Stimulated activated CD4-positive, alpha-beta T cell treated with anti-CD3 and anti-CD28 coated beads, Interleukin-2, amount 100 ng/mL, for 4 hours (primary cell): ENCODE data around the gene TMPRSS7.

Source experiments
- DNase-seq: peaks from one replicate; pipeline ENCODE4 v3.0.0-alpha.2; 2020; ENCODE audit warnings: low read depth

The TMPRSS7 gene

DNA sequence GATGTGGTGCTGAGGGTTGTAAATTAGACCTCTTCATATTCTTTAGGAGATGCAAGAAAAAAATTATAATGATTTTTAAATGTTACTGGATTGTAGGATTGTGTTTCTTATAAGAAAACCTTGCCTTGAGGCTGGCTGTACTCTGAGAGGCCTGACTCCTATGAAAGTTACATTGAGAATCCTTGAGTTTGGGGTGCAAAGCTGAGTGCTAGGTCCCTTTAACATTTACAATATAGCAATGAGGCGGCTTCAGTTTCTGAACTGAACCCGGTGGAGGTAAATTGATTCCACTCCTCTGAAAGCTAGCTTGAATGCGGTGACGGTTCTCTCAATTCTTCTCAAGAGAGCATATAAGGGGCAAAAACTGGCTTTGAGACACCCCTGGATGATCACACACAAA is at the start of gene TMPRSS7:
TMPRSS7 (plus strand) TSS at position 301 of the 400 bp plus-strand sequence. CDS start 110 bp downstream, outside the sequence.
- no peak for DNase-seq

- no peak for DNase-seq
These were observed 47.7 kb upstream of the TMPRSS7 start for GRCh38 chr3:111986800-111987199.

GRCh38 chr3:111989061-111989678 is 45.4 kb upstream of the TMPRSS7 start:
- no peak for DNase-seq

DNA sequence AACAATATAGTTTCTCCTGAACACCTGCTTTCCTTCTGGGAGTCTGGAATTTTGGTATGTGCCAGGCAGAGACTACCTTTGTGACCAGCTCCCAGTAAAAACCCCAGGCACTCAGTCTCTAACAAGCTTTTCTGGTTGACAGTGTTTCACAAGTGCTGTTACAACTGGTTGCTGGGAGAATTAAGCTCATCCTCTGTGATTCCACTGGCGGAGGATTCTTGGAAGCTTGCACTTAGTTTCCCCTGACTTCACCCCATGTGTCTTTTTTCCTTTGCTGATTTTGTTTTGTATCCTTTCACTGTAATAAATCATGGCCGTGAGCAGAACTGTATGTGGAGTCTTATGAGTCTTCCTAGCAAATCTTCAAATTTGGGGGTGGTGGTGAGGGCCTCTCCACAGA is 41.5 kb upstream of the TMPRSS7 start:
- no peak for DNase-seq

- no peak for DNase-seq
These were observed 35.7 kb upstream of the TMPRSS7 start, which contains the start of gene TAGLN3 for GRCh38 chr3:111998636-111999483. Gene TAGLN3, plus strand, starts transcription at chr3:111998922. Its CDS starts 501 bp downstream, at chr3:111999423.

- no peak for DNase-seq
These were observed 34.8 kb upstream of the TMPRSS7 start for GRCh38 chr3:111999484-112000324.

GRCh38 chr3:112000367-112000771 is 34.2 kb upstream of the TMPRSS7 start:
- no peak for DNase-seq

GRCh38 chr3:112000966-112001365 is 33.6 kb upstream of the TMPRSS7 start:
- DNase-seq = no peak

DNA sequence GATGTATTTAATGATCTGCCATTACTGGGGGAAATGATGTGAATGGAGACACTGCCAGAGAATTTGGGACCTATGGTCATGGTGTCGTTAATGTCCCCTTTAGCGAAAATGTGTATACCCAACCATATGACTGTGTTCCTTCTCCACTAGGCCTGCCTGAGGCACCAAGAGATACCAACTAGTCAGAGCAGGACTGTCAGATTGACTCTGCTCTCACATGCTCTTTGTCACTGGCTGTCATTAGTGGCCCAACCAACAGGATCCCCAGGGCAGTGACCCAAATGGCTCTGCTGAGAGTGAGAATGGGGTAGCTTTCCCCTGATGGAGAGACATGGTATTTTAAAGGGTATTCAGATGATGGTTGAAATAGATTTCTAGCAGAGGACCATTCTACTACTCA is 33.0 kb upstream of the TMPRSS7 start:
- DNase-seq = no peak

DNA sequence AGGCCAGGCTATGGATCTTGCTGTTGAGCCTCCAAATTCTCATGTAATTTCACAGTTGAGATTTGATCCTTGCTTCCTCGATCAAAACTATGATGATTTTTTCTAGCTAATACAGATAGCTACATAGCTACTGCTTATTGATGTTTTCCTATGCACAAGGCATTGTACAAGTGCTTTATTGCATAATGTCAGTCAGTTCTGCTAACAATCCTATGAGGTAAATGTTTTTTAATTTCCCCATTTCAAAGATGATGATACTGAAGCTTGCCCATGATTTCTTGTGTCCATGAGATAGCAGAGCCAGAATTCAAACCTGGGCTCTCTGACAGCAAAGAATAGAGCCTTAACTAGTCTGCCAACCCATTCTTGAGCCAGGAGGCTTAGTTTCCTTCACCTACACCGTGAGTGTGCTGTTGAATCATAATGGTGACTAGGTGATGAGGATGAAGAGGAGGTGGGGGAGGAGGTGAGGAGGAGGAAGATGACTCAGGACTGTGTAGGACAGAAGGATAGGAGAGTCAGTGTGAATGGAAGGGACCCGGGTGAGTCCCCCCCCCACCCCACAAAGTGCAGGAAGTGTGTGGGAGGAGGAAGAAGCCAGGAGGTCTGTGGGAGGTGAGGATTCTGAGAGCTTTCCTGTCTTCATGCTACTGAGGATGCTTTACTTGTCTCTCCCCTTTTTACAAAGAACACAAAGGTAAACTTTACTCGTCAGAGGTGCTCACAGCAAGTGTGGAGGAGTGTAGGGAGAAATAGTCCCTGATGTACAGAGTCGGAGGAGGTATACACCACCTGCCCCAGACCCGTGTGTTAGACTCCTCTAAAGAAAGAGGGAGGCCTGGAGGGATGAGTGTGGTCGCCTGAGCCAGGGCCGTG is 32.2 kb upstream of the TMPRSS7 start:
- peak; percentile 80 for DNase-seq

DNA sequence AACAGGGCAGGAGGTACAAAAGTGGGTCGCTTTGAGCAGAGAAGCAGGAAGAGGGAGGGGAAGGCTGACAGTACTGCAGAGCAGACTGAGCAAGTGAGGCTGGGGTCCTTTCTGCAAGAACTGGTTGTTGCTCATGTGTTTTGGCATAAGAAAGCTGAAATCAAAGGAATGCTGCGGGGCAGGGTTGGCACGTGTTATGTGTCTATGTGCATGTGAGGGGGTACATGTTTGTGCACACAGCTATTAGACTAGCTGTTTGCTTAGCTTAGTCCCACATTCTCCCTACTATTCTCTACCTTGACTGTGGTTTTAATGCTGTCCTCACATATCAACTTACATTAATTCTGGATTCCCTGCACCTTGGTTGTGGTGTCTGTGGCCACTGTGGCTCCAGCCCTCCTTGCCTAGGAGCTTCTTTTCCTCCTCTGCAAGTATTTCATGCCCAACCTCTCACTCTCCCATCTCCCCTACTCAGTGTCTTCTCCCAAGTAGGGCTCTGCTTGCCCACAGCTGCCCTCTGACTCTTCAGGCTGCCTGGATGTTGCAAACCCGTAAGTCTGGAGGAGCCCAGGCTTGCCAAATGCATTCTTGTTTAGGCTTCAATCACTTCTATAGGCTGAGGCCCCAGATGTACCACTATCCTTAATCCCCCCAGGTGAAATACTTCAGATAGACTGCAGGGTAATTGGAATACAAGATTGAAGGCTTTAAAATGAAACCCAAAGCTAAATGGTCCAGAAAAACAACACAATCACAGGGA is 31.0 kb upstream of the TMPRSS7 start:
- DNase-seq = no peak

GRCh38 chr3:112004187-112004586 is 30.3 kb upstream of the TMPRSS7 start:
- DNase-seq = no peak

DNA sequence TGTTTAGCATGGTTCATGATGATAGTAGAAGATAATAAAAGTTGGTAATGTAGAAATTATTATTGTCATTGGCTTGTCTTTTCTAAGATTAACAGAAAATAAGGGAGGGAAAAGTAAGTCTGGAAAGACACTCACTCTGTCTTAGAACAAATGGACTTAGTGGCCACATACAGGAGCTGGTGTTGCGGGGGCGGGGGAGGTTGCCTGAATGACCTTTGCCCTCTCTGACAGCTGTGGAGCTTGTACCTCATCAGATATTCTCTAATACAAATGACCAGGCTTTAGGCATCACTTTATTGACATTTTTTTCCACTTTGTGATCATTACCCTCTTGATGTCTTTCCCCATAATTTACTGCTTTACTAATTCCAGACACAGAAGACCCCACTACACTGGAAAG is 29.9 kb upstream of the TMPRSS7 start:
- DNase-seq = no peak

GRCh38 chr3:112005091-112005672 is 29.4 kb upstream of the TMPRSS7 start:
- no peak for DNase-seq

DNA sequence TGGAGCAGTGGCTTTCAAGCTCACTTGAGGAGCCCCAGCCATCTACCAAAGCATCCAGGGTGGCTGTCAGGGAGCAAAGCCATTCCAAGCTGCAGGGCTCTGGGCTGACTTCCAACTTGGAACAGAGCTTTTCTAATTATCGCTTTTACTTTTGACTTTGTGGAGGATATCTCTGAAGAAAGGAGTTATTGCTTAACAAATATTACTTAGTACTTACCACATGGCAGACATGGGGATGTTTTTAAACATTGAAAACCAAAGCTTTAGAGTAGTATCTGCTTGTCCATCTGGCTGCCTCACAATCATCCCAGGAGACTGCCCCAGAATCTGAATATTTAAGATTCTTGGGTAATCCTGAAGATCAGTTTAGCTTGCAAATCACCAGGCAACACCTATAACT is 26.9 kb upstream of the TMPRSS7 start:
- DNase-seq = no peak

DNA sequence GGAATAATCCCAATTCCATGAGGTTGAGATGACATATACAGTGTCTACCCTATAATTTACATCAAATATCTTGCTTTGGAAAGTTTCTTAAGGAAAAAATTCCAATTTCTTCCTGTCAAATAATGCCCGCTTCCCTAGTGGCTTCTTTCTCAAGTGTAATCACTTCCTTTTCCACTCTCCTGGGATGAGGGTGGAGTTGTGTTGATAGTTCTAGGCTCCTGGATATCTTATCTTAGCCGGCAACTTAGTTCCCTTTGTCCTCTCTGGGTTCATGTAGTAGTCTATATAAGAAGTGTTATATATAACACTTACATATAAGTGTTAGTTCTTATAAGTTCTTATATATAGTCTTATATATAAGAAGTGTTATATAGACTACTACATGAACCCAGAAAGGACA is 24.9 kb upstream of the TMPRSS7 start:
- DNase-seq = no peak

DNA sequence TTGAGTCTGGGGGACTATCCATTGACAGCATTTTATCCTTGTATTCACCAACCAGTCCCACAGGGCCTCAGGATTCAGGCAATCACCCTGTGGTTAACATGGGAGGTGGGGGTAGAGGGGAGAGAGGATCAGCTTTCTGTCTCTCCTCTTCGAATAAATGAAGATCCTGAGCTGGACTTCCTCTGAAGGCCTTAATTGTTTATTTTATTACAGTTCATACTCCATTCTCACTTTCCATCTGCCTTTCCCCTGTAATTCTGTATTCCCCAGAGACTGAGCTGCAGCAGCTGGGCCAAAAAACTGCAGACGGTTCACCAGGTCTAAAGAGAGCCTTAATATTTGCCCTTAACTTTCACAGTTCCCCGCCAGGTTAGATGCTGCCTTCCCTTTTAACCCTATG is 23.9 kb upstream of the TMPRSS7 start:
- no peak for DNase-seq

DNA sequence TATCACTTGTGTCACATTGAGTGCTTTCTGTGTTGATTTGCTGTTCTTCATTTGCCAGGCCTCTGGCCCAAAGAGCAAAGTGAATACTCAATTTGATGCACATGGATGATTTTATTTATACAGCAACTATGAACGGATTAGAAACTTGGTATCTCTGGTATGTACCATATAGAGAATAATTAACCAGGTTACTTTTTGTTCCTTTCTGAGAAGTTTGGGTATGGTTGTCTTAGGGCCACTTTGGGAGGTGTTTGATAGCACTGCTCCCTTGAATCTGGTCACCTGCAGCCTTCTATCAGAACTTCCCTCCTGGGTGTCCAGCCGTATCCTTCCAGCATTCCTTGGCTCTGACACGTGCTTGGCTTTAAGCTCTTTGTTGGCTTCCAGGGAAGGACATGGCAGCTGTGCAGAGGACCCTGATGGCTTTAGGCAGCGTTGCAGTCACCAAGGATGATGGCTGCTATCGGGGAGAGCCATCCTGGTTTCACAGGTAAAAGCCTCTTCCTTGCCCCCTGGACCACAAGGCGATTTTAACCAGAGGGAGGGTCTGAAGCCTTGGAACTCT is 23.1 kb upstream of the TMPRSS7 start:
- DNase-seq = no peak

DNA sequence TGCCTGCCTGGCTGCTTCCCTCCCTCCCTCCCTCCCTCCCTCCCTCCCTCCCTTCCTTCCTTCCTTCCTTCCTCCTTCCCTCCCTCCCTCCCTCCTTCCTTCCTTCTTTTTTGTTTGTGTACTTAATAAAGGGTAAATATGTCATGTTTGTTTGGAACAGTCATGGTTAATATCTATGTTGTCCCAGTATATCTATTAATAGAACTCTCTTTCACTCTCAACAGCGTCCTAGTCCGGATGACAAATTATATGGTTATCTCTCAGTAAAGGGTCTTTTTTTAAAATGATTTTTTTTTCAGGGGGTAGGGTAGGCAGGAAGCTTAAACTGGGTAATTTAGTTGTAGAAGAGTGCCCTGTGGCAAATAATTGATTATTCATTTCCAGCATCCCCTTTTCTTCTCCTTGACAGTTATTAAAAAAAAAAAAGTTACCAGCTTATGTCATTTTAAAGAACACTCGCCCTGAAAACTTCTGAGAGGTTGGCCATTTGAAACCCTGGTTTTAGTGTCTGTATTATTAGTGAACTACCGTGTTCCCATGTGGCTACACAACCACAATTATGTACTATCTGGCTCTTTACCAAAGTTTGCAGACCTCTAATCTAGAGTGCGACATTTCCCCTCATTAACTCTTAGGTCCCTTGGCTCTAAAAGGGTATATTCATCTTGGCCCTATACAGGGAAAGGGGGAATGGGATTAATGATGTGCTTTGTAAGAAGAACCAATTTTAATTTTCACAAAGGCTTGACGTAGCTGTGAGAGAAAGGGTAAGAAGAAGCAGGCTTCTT is 22.1 kb upstream of the TMPRSS7 start:
- no peak for DNase-seq
